ENCODE results near the gene GREB1.

GREB1 gene

DNA sequence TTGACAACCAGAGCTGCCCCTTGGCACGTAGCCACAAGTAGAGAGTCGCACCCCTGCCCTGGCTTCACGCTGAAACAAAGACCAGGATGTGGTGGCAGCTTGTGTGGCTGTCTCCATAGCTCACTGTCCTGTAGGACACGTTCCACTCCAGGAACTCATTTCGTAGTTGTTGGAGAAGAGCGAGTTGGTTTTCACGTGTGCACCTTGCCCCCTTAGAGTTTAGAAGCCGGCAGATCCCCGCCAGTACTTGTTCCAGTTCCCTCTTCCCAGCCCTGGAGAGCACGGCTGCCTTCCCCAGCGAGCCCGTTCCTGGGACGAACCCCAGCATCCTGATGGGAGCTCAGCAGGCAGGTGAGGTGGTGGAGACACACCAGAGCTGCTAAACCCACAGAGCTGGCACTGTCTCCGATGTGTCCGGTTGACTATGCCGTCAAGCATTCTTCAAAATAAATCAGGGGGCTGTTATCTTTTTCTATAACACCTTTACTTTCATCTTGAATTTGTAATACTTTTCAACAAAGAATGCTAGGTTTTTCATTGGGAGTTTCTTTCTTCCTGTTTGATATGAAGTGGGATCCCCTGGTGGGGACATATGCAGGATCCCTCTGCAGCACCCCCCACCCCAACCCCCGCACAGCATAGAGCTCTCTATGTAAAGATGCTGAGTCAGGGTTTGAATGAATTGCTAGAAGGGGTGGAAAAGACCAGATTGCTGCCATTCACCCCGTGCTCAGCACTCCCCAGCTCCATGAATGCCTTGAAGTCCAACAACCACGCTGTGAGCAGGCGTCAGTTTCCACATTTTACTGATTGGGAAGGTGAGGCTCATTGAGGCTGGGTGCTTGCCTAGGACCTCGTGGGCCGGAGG lies 44.5 kb downstream of the GREB1 start:
- no peak for DNase-seq (ENCODE audit: extremely low read depth, low read depth)
- no peak for TF ChIP-seq CTCF (IDR thresholded peaks at IDR 0.05; ENCODE audit: low read depth, low read length)

GRCh38 chr2:11578986-11579774 lies 45.3 kb downstream of the GREB1 start:
- no peak for TF ChIP-seq CTCF (IDR thresholded peaks at IDR 0.05; ENCODE audit: low read depth, low read length)
- DNase-seq (ENCODE audit: extremely low read depth, low read depth), result no peak

DNA sequence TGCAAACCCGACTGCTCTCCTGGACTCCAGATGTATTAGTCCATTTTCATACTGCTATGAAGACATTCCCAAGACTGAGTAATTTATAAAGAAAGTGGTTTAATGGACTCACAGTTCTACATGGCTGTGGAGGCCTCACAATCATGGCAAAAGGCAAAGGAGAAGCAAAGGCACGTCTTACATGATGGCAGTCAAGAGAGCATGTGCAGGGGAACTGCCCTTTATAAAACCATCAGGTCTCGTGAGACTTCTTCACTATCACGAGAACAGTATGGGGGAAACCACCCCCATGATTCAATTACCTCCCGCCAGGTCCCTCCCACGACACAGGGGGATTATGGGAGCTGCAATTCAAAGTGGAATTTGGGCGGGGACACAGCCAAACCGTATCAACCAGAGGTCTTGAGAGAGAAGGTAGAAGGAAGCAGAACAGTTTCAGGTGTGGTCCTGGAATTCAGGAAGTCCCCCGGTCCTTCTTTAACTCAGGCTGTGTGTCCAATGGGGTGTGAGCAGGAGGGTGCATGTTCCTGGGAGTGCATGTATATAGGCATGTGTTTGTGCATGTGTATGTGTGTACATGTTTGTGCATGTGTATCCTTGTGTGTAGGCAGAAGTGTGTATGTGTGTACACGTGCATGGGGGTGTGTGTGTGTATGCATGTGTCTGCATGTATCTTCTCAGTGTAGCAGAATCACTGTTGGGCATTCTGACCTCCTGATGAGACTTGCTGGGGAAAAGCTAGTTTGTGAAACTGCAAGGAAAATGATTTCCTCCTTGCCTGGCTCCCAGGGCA lies 46.2 kb downstream of the GREB1 start:
- TF ChIP-seq CTCF (IDR thresholded peaks at IDR 0.05; ENCODE audit: low read depth, low read length), result no peak
- no peak for DNase-seq (ENCODE audit: extremely low read depth, low read depth)

- no peak for TF ChIP-seq CTCF (IDR thresholded peaks at IDR 0.05; ENCODE audit: low read depth, low read length)
- DNase-seq (ENCODE audit: extremely low read depth, low read depth), result no peak
Observed at GRCh38 chr2:11580697-11581096, 46.9 kb downstream of the GREB1 start.

DNA sequence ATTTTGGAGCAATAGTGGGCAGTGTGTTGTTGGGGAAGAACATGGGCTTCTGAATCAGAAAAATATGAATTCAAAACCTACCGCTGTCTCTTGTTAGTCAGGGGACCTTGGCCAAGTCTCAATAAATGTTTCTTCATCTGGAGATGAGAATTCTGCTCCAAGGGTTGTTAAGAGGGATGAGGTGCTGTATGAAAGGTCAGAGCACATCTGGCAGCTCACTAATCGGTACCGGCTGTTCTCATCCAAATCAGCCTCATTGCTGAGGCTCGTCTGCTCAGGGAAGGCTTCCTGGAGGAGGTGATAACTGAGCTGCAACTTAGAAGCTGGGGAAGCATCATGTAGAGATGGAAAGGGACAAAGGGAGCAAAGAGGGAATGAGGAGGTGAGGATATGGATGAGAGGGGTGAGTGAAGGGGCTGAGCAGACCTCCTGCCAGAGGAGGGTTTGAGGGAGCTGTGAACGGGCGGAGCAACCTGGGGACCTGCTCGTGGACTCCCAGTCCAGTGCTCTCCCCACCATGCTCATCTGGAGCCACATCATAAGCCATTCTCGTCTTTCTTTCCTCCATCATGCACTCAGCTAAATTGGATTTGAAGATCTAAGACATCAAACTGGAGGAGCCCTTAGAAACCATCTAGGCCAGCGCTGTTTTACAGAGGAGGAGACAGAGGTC lies 47.4 kb downstream of the GREB1 start:
- no peak for DNase-seq (ENCODE audit: extremely low read depth, low read depth)

More for the DNA sequence above, 47.4 kb downstream of the GREB1 start:
- no peak for TF ChIP-seq CTCF (IDR thresholded peaks at IDR 0.05; ENCODE audit: low read depth, low read length)
